ENCODE data around the gene OGFOD1. TPM values are rescaled to one million over a fixed set of nuclear protein-coding genes. Genes with fewer than 3 reads are reported as not detected.

The OGFOD1 gene
- total and polyA plus RNA-seq, 9 donors, result 30.7 to 46.2 (median 39.0) TPM

GRCh38 chr16:56415875-56416274 lies 35.5 kb upstream of the OGFOD1 start:
- WGBS (ENCODE audit: insufficient coverage), result no CpG with 5 or more reads among the region's 4 CpGs

DNA sequence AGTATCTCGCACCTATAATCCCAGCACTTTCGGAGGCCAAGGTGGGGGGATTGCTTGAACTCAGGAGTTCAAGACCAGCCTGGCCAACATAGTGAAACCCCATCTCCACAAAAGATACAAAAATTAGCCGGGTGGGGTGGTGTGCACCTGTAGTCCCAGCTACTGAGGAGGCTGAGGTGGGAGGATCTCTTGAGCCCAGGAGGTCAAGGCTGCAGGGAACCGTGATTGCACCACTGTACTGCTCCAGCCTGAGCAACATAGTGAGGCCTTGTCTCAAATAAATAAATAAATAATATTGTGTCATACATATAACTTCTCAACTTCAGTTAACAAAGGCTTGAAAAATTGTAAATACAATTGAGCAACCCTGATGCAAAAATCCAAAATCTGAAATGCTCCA lies 34.2 kb upstream of the OGFOD1 start:
- no peak overlapping the region for H3K27ac ChIP-seq (ENCODE audit: low read length)
- no peaks in the 10 kb centered on the region for H3K9me3 ChIP-seq (replicated peaks; ENCODE audit: control insufficient read depth, low read depth, low read length)
- no peak for DNase-seq
- H3K4me3 ChIP-seq (ENCODE audit: low read length), result no peak overlapping the region
- no CpG with 5 or more reads among the region's 4 CpGs for WGBS (ENCODE audit: insufficient coverage)
- peaks cover 2% of the 10 kb centered on the region for H3K4me1 ChIP-seq (ENCODE audit: control insufficient read depth, insufficient read depth, low read length)
- H3K36me3 ChIP-seq (ENCODE audit: control insufficient read depth, insufficient read depth, low read length), result peaks cover 10% of the 10 kb centered on the region
- H3K27me3 ChIP-seq (ENCODE audit: control insufficient read depth, insufficient read depth, low read length), result no peaks in the 10 kb centered on the region

More at GRCh38 chr16:56415875-56416274, 35.5 kb upstream of the OGFOD1 start:
- Histone ChIP-seq H3K36me3 (ENCODE audit: control insufficient read depth, insufficient read depth, low read length) (peaks cover 16% of the 10 kb centered on the region), H3K27ac (ENCODE audit: low read length) (no peak overlapping the region), H3K4me3 (ENCODE audit: low read length) (no peak overlapping the region), H3K27me3 (ENCODE audit: control insufficient read depth, insufficient read depth, low read length) (no peaks in the 10 kb centered on the region), H3K9me3 (replicated peaks; ENCODE audit: control insufficient read depth, low read depth, low read length) (no peaks in the 10 kb centered on the region), H3K4me1 (ENCODE audit: control insufficient read depth, insufficient read depth, low read length) (no peaks in the 10 kb centered on the region)
- no peak for DNase-seq

- Histone ChIP-seq H3K4me3 (ENCODE audit: low read length) (no peak overlapping the region), H3K27ac (ENCODE audit: low read length) (no peak overlapping the region), H3K36me3 (ENCODE audit: control insufficient read depth, insufficient read depth, low read length) (no peaks in the 10 kb centered on the region), H3K27me3 (ENCODE audit: control insufficient read depth, insufficient read depth, low read length) (no peaks in the 10 kb centered on the region), H3K9me3 (replicated peaks; ENCODE audit: control insufficient read depth, low read depth, low read length) (no peaks in the 10 kb centered on the region), H3K4me1 (ENCODE audit: control insufficient read depth, insufficient read depth, low read length) (peaks cover 15% of the 10 kb centered on the region)
- no peak for DNase-seq
- 89% methylated on average over 5 of the region's 8 CpGs for WGBS (ENCODE audit: insufficient coverage)
Measured at GRCh38 chr16:56419740-56420548, 31.4 kb upstream of the OGFOD1 start.

DNA sequence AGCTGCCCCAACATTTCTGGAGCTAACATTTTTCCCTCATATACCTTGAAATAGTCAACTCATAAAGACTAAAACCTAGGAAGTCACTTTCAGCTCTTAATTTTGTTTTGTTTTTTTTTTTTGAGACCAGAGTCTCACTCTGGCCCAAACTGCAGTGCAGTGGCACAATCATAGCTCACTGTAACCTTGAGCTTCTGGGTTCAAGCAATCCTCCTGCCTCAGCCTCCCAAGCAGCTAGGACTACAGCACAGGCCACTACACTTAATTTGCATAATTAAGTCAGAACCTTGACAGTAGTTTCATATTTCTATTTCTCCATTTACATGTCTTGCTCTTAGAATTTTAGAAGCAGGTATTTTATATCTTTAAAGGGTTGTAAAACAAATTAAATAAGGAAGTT lies 30.7 kb upstream of the OGFOD1 start:
- Histone ChIP-seq H3K4me3 (ENCODE audit: low read length) (no peak overlapping the region), H3K4me1 (ENCODE audit: control insufficient read depth, insufficient read depth, low read length) (peaks cover 15% of the 10 kb centered on the region), H3K27me3 (ENCODE audit: control insufficient read depth, insufficient read depth, low read length) (no peaks in the 10 kb centered on the region), H3K27ac (ENCODE audit: low read length) (no peak overlapping the region), H3K36me3 (ENCODE audit: control insufficient read depth, insufficient read depth, low read length) (no peaks in the 10 kb centered on the region), H3K9me3 (replicated peaks; ENCODE audit: control insufficient read depth, low read depth, low read length) (no peaks in the 10 kb centered on the region)
- no peak for DNase-seq

DNA sequence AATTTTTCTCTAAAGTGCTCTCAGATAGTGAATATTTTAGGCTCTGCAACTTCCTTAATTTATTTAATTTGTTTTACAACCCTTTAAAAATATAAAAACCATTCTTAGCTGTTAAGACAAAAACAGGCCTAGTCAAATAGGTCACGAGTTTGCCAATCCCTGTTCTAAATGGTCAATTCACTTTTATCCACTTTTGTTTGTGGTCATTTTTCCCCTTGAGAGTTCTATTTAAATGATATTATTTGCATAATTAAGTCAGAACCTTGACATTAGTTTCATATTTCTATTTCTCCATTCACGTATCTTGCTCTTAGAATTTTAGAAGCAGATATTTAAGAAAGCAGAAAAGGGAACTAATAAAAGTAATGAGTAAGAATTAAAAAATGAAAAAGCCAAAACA lies 30.0 kb upstream of the OGFOD1 start:
- DNase-seq, result no peak
- no peaks in the 10 kb centered on the region for H3K36me3 ChIP-seq (ENCODE audit: control insufficient read depth, insufficient read depth, low read length)
- no CpG with 5 or more reads among the region's 2 CpGs for WGBS (ENCODE audit: insufficient coverage)
- no peaks in the 10 kb centered on the region for H3K27me3 ChIP-seq (ENCODE audit: control insufficient read depth, insufficient read depth, low read length)
- no peaks in the 10 kb centered on the region for H3K9me3 ChIP-seq (replicated peaks; ENCODE audit: control insufficient read depth, low read depth, low read length)
- H3K4me1 ChIP-seq (ENCODE audit: control insufficient read depth, insufficient read depth, low read length), result peaks cover 15% of the 10 kb centered on the region
- no peak overlapping the region for H3K4me3 ChIP-seq (ENCODE audit: low read length)
- H3K27ac ChIP-seq (ENCODE audit: low read length), result no peak overlapping the region

- DNase-seq, result no peak
- Histone ChIP-seq H3K4me3 (ENCODE audit: low read length) (no peak overlapping the region), H3K27ac (ENCODE audit: low read length) (no peak overlapping the region), H3K36me3 (ENCODE audit: control insufficient read depth, insufficient read depth, low read length) (no peaks in the 10 kb centered on the region), H3K9me3 (replicated peaks; ENCODE audit: control insufficient read depth, low read depth, low read length) (no peaks in the 10 kb centered on the region), H3K4me1 (ENCODE audit: control insufficient read depth, insufficient read depth, low read length) (peaks cover 15% of the 10 kb centered on the region), H3K27me3 (ENCODE audit: control insufficient read depth, insufficient read depth, low read length) (no peaks in the 10 kb centered on the region)
- 82% methylated on average over 5 of the region's 5 CpGs for WGBS (ENCODE audit: insufficient coverage)
Measured at GRCh38 chr16:56421976-56422669, 29.2 kb upstream of the OGFOD1 start.

DNA sequence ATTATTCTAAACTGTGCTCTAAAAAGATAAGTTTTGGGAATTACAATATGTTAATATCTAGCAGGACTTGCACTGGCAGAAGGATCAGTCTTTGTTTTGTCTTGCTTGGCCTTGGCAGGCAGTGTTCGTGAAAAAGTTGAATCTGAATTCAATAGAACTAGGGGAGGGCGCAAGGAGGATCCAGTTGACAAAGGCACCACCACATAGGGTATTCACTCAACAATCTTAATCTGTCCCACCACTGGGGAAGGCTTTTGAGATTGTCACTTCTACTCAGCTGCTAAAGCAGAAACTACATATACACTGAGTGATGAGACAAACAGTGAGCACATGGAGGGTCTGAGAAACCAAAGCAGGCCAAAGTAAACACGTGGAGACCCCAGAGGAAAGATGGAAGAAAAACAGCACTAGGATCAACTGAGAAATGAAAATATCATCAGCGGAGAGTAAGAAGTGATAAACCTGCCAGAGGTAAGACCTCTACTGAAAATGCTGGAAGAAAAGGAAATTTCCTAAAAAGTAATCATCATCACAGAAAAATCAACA lies 28.4 kb upstream of the OGFOD1 start:
- peaks cover 15% of the 10 kb centered on the region for H3K4me1 ChIP-seq (ENCODE audit: control insufficient read depth, insufficient read depth, low read length)
- H3K36me3 ChIP-seq (ENCODE audit: control insufficient read depth, insufficient read depth, low read length), result no peaks in the 10 kb centered on the region
- H3K9me3 ChIP-seq (replicated peaks; ENCODE audit: control insufficient read depth, low read depth, low read length), result no peaks in the 10 kb centered on the region
- WGBS (ENCODE audit: insufficient coverage), result 56% methylated on average over 2 of the region's 4 CpGs
- no peaks in the 10 kb centered on the region for H3K27me3 ChIP-seq (ENCODE audit: control insufficient read depth, insufficient read depth, low read length)
- H3K27ac ChIP-seq (ENCODE audit: low read length), result no peak overlapping the region
- no peak for DNase-seq
- H3K4me3 ChIP-seq (ENCODE audit: low read length), result no peak overlapping the region

GRCh38 chr16:56423584-56424403 lies 27.6 kb upstream of the OGFOD1 start:
- Histone ChIP-seq H3K4me3 (ENCODE audit: low read length) (peak overlapping the region; percentile 53), H3K4me1 (ENCODE audit: control insufficient read depth, insufficient read depth, low read length) (peaks cover 15% of the 10 kb centered on the region), H3K9me3 (replicated peaks; ENCODE audit: control insufficient read depth, low read depth, low read length) (no peaks in the 10 kb centered on the region), H3K36me3 (ENCODE audit: control insufficient read depth, insufficient read depth, low read length) (no peaks in the 10 kb centered on the region), H3K27me3 (ENCODE audit: control insufficient read depth, insufficient read depth, low read length) (no peaks in the 10 kb centered on the region), H3K27ac (ENCODE audit: low read length) (peak overlapping the region; percentile 42)
- no peak for DNase-seq
- WGBS (ENCODE audit: insufficient coverage), result 34% methylated on average over 5 of the region's 7 CpGs

DNA sequence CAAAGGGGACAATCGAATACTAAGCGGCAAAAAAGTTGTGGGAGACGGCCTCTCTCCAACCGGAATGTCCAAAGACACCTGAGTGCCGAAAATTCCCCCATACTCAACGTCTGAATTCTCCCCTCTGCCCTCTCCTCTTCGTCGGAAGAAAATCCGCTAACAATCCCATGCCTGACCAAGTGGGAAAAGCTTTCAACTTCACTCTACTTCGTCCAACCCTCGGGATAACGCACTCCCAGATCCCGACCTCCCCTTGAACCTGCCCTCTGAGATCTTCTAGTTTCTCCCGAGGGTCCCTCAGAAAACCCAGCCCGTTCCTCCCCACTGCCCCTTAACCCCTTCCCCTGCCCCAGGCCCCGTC lies 27.0 kb upstream of the OGFOD1 start:
- H3K4me1 ChIP-seq (ENCODE audit: control insufficient read depth, insufficient read depth, low read length), result peaks cover 15% of the 10 kb centered on the region
- H3K27me3 ChIP-seq (ENCODE audit: control insufficient read depth, insufficient read depth, low read length), result no peaks in the 10 kb centered on the region
- peak overlapping the region; percentile 42 for H3K27ac ChIP-seq (ENCODE audit: low read length)
- no peaks in the 10 kb centered on the region for H3K9me3 ChIP-seq (replicated peaks; ENCODE audit: control insufficient read depth, low read depth, low read length)
- peak overlapping the region; percentile 53 for H3K4me3 ChIP-seq (ENCODE audit: low read length)
- WGBS (ENCODE audit: insufficient coverage), result under 1% methylated on average over 14 of the region's 16 CpGs
- peak; percentile 38 for DNase-seq
- H3K36me3 ChIP-seq (ENCODE audit: control insufficient read depth, insufficient read depth, low read length), result no peaks in the 10 kb centered on the region

All from muscle of leg (tissue), 11 donors.